ENCODE results near the gene TMEM190. TPM values are rescaled to one million over a fixed set of nuclear protein-coding genes. Genes with fewer than 3 reads are reported as not detected.
"Not testable (repeated sequence)": the region's sequence is repeated elsewhere in the genome, so short reads cannot be mapped to it uniquely, and the experiment has no call there.

TMEM190 gene
- 16.2 TPM for total RNA-seq
- long read RNA-seq, partial matches to known transcripts, result 1 of 5 reads
- long read RNA-seq, other reads (novel, unspliced or antisense), result 1 of 5 reads

GRCh38 chr19:55376241-55376933 lies at the start of gene TMEM190:
TMEM190 (plus strand) TSS chr19:55376826; CDS start chr19:55376854, 28 bp downstream.
- Histone ChIP-seq H3K27ac (no peak within 1 kb of the TSS), H3K9me3 (no peaks in the 10 kb centered on the region), H3K4me3 (no peak within 1 kb of the TSS), H3K4me1 (peaks cover 7% of the 10 kb centered on the region), H3K36me3 (no peaks in the 10 kb centered on the region), H3K27me3 (ENCODE audit: low read depth) (peaks cover 36% of the 10 kb centered on the region)
- intact Hi-C loops (cut with DNase I), result no loop called here
- TF ChIP-seq CTCF (IDR thresholded peaks at IDR 0.05), result no peak
- ATAC-seq (no peak), DNase-seq (no peak)

DNA sequence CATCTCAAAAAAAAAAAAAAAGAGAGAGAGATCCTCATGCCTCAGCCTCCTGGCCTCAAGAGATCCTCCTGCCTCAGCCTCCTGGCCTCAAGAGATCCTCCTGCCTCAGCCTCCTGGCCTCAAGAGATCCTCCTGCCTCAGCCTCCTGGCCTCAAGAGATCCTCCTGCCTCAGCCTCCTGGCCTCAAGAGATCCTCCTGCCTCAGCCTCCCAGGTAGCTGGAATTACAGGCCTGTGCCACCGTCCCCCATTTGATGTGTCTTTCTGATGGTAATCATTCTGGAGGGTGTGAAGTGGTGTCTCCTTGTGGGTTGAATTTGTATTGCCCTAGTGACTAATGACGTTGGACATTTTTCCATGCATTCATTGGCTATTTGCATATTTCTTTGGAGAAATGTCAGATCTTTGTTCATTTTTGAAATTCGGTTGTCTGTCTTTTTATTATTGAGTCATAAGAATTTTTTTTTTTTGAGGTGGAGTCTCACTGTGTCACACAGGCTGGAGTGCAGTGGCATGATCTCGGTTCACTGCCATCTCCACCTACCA lies 47.8 kb upstream of the TMEM190 start:
- H3K27ac ChIP-seq; H3K4me1 ChIP-seq; ATAC-seq; H3K27me3 ChIP-seq (ENCODE audit: low read depth); intact Hi-C loops (cut with DNase I); DNase-seq; H3K4me3 ChIP-seq; H3K9me3 ChIP-seq; H3K36me3 ChIP-seq: not testable (repeated sequence)

DNA sequence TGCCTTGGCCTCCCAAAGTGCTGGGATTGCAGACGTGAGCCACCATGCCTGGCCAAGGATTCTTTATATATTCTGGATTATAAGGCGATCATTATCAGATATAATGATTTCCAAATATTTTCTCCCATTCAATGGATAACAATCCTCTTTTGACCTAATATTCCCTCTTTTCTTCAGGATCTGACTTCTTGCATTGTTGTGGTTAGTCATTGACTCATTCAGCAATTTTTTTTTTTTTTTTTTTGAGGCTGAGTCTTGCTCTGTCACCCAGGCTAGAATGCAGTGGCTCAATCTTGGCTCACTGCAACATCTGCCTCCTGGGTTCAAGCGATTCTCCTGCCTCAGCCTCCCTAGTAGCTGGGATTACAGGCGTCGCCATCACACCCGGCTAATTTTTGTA lies 46.8 kb upstream of the TMEM190 start:
- H3K27me3 ChIP-seq (ENCODE audit: low read depth), result peaks cover 12% of the 10 kb centered on the region
- ATAC-seq; H3K4me3 ChIP-seq; H3K27ac ChIP-seq; H3K36me3 ChIP-seq; H3K9me3 ChIP-seq; intact Hi-C loops (cut with DNase I); H3K4me1 ChIP-seq; DNase-seq: not testable (repeated sequence)

DNA sequence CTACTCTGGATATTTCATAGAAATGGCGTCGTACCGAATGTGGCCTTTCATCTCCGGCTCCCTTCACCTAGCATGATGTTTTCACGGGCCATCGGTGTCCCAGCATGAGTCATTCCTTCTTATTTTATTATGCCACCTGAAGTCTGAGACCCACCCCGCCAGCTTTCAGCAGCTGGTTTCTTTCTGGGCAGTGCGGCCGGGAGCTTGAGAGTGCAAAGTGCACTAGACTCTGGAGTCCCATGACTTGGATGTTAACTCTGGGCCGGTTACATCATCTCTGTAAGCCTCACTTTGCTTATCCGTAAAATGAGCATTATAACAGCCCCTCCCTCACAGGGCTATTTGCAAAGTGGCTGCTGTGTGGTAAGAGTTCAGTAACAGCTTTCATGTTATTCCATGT lies 42.8 kb upstream of the TMEM190 start:
- Histone ChIP-seq H3K9me3 (no peaks in the 10 kb centered on the region), H3K4me3 (no peak overlapping the region), H3K27me3 (ENCODE audit: low read depth) (peaks cover 14% of the 10 kb centered on the region), H3K27ac (no peak overlapping the region), H3K36me3 (no peaks in the 10 kb centered on the region), H3K4me1 (no peaks in the 10 kb centered on the region)
- intact Hi-C loops (cut with DNase I), result no loop called here
- ATAC-seq (no peak), DNase-seq (no peak)
- TF ChIP-seq CTCF (IDR thresholded peaks at IDR 0.05), result no peak

- TF ChIP-seq CTCF (IDR thresholded peaks at IDR 0.05), result no peak
- no peak overlapping the region for H3K27ac ChIP-seq
- H3K9me3 ChIP-seq, result no peaks in the 10 kb centered on the region
- H3K36me3 ChIP-seq, result no peaks in the 10 kb centered on the region
- intact Hi-C loops (cut with DNase I), result no loop called here
- ATAC-seq (no peak), DNase-seq (no peak)
- no peak overlapping the region for H3K4me3 ChIP-seq
- peaks cover 9% of the 10 kb centered on the region for H3K4me1 ChIP-seq
- peaks cover 14% of the 10 kb centered on the region for H3K27me3 ChIP-seq (ENCODE audit: low read depth)
Observed at GRCh38 chr19:55336101-55336500, 40.5 kb upstream of the TMEM190 start.

DNA sequence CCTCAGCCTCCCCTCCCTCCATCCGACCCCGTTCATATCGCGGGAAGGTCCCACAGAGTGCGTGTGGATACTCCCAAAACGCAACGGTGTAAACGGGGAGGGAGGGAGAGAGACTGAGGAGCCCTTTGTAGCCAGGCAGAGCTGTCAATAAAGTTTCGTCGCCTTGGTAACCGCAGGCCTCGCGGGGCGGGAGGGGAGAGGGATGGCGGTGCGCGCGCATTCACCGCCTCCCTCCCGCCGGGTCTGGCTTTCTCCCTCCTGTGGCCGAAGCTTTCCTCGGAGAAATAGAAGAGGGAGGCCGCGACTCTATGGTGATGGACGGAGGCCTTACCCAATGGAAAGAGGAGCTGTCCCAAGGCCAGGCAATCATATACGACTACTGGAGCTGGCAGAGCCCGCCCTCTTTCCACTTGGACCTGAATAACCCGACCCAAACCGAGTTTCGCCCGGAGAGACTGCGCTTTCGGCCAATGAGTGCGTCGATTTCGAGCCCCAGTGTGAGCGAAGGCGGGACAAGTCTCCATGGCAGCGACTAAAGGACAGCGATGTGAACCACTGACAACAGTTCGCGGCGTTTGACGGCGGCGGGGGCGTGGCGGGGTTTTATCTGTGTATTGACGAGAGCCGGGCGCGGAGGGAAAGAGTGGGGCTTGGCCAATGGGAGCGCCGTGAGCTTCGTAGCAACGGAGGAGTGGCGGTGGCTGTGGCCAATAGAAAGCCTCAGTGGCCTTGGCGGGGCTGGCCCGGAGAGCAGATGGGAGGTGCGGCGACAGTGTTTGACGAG lies 37.3 kb upstream of the TMEM190 start, which contains the start of gene KMT5C:
TSS of gene KMT5C (plus strand) at position 772 of the 784 bp plus-strand sequence. CDS start 2,061 bp downstream, outside the sequence.
- Histone ChIP-seq H3K36me3 (peaks cover 18% of the 10 kb centered on the region), H3K9me3 (no peaks in the 10 kb centered on the region), H3K4me1 (peaks cover 15% of the 10 kb centered on the region), H3K27ac (peak within 1 kb of the TSS; percentile 94), H3K27me3 (ENCODE audit: low read depth) (peaks cover 7% of the 10 kb centered on the region), H3K4me3 (peak within 1 kb of the TSS; percentile 64)
- ATAC-seq (peak; percentile 93 to 95), DNase-seq (peak; percentile 100)
- peak; percentile 37 for TF ChIP-seq CTCF (IDR thresholded peaks at IDR 0.05)
- intact Hi-C loops (cut with DNase I), result no loop called here

All from lower lobe of right lung (tissue), 2 donors.